GM19023 (cell line): Measurements from ENCODE around the gene VWDE.
"Not testable (repeated sequence)": the region's sequence is repeated elsewhere in the genome, so short reads cannot be mapped to it uniquely, and the experiment has no call there.

Source experiments
- ATAC-seq: cut with Tn5 transposase; IDR thresholded peaks from one replicate; pipeline ENCODE4 v1.9.1; 2021; ENCODE audit warnings: mild to moderate bottlenecking, moderate library complexity; ENCODE audit not compliant: unreplicated experiment

VWDE gene

DNA sequence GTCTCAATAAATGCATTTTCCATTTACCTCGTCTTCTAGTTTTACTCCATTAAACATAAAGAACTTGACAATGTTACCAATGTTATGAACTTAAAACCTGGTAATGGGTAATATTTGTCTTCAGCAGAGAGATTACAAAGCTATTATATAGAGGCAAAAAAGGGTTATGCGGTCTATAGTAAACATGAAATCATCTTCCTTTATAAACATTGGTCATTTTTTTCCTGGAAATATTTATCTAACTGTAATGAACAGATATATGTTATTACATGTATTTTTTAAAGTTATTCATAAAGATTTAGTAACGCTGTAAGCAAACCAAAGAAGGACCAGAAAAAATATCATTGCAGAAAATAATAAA, 1.3 kb downstream of the VWDE start:
- no peak for ATAC-seq

GRCh38 chr7:12401538-12402364, 1.9 kb downstream of the VWDE start:
- no peak for ATAC-seq

DNA sequence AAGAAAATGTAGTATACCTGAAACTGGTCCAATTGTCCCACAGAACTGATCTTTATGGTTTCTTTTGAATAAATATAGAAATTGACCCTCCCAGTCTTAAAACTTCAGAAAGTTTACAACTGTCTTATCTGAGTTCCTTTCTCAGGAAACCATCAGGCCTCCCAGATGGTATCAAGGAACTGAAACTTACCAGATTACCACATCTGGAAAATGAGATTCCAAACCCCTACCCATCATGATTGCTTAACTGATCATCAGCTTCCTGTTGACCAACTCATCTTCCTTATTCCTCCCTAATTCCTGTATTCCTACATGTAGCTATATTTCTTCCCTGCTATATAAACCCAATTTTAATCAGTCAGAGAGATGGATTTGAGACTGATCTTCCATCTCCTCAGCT, 5.5 kb downstream of the VWDE start:
- no peak for ATAC-seq

DNA sequence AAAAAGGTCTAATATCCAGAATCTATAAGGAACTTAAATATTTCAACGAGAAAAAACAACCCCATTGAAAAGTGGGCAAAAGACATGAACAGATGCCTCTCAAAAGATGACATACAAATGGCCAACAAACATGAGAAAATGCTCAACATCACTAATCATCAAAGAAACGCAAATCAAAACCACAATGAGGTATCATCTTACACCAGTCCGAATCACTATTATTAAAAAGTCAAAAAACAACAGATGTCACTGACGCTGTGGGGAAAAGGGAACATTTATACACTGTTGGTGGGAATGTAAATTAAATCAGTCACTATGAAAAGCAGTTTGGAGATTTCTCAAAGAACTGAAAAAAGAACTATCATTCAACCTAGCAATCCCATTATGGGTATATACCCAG, 6.0 kb downstream of the VWDE start:
- no peak for ATAC-seq

- not testable (repeated sequence) for ATAC-seq
These were observed 7.0 kb downstream of the VWDE start for GRCh38 chr7:12396670-12397069.

DNA sequence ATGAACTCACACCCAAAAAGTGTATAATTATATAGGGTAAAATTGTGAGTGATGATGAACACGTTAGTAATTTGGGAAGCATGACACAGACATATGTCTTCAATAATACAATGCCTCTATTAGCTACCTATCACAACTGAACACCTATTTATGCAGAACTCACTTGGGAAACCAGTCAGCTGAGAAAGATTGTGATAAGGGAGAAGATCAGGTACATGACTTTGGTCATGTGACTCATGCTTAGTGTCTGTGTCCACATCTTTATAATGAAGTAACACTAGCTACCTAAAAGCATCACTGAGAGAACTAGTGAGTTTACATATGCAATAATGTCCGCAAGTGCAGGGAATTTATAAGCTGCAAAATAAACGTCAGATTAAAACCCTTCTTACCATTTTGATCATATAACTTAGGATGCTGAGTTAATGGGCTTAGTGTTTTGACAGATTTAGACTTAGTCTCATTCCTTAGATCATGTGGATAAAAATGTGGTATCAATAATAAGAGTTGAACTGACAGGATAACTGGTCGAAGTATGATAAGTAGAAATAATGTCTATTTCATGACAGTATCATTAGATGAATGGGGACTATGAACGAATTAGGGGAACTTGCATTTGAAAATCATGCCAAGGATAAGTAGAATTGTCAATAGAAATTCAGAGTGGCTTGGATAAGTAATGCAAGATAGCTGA, 11.6 kb downstream of the VWDE start:
- ATAC-seq, result no peak

GRCh38 chr7:12389089-12389700, 14.5 kb downstream of the VWDE start:
- peak; percentile 97 for ATAC-seq

DNA sequence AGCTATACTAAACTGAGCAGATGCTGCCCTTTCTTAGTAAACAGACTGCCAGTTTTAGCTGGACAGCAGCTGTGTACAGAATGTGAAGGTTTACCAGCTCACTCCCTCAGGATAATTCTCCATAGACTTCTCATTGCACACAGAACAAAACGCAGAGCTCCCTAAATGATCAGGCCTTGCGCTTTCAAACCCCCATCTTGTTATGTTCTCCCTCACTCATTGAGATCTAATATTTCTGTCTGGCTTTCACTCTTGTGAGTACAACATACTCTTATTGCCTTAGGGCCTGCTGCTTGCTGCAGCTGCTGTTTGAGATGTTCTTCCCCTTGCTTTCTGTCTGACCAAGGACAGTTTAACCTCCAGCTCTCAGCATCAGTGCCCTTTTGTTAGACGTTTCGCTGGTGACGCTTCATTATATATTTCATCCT, 17.3 kb downstream of the VWDE start:
- no peak for ATAC-seq

DNA sequence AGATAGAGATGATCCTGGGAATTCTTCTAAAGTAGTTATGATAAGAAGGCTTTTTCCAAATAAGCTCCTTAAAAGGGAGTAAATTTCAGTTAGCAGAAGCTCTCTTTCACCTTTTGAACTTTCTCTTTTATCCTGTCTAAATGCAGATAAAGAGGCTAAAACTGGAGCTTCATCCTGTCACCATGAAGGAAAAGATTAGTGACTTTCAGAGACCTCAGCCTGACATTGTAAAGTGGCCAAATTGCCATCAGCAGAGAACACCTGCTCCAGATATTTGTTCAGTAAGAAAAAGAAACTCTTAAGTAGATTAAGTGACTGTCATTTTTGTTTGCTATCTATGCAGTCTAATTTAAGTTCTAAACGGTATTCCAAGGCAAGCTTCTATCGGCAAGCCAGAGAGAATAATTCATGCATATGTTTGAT, 18.3 kb downstream of the VWDE start:
- ATAC-seq, result no peak

- ATAC-seq, result no peak
These were observed 20.3 kb downstream of the VWDE start for GRCh38 chr7:12383377-12383776.

- no peak for ATAC-seq
These were observed 25.3 kb downstream of the VWDE start for GRCh38 chr7:12378389-12378788.

GRCh38 chr7:12377406-12377805, 26.3 kb downstream of the VWDE start:
- ATAC-seq, result no peak

DNA sequence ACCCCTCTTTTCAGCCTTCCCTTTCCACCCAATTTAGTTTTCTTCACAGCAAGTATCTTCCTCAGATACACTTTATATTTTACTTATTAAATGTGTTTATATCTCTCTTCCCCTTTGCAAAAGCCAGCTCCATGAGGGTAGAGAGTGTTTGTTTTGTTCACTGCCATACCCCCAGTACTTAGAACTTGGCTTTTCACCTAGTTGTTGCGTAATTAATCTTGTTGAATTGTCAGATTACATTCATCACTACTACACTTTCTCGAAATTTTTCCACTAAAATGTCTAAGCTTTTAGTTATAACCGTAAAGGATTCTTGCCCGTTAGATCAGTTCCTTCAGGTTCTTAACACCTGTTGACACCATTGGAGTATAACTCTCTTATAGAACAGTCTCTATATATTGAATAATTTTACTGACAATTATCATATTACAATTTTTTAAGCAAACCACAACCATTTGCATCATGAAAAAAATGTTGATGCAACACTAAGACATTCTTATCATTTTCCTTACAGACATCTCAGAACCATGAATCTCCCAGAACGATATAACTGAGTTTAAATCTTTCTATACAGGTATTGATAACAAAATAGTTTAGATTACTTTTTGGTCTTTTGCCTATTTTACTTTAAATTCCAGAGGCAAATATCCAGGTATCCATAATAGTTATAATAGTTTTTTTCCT, 29.9 kb downstream of the VWDE start:
- no peak for ATAC-seq

GRCh38 chr7:12370249-12370648, 33.4 kb downstream of the VWDE start:
- no peak for ATAC-seq

GRCh38 chr7:12369756-12370155, 33.9 kb downstream of the VWDE start:
- no peak for ATAC-seq

- ATAC-seq, result no peak
These were observed 34.6 kb downstream of the VWDE start for GRCh38 chr7:12369072-12369471.

DNA sequence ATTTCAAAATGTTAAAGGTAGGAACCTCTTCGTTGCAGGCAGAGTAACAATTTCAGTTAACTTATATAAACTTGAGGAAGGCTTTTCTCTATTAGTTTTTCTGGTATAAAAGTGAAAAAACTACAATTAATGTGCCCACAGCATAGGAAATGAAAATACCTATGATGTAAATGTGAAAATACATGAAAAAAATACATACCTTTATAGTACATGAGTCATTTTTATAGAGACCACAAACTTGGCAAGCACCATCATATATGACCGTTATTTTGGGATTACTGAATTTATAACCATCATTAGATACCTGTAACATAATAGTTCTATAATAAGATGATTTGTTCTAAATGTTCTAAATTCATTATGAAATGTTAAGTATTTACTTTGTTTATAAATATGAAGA, 42.7 kb downstream of the VWDE start:
- no peak for ATAC-seq

- no peak for ATAC-seq
These were observed 45.0 kb downstream of the VWDE start for GRCh38 chr7:12358694-12359093.

DNA sequence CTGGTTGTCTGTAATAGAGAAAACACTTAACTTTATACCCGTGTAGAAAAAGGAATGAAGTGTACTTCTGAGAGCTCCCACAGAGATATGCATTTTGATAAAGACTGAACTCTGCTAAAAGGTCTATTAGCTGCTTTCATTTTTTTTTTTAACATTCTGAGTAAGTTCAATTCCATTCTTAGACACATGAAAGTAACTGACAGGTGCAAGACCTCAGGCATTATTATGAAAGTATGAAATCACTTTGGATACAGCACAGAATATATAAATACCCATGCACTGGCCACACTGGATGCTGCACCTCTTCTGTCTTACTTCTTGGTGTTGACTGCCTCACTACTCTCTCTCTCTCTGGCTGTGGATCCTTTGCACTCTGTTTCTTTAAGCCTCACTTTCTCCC, 46.2 kb downstream of the VWDE start:
- peak; percentile 64 for ATAC-seq

DNA sequence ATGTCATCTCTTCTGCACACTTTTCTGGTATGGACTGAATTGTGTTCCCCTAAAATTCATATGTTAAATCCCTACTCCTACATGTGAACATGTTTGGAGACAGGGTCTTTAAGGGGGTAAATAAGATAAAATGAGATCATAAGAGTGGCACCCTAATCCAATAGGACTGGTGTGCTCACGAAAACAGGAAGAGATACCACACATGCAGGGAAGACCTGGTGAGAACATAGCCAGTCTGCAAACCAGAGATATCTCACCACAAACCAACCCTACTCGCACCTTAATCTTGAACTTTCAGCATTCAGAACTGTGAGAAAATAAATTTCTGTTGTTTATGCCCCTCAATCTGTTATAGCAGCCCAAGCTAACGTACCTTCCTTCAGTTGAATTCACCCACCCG, 51.8 kb downstream of the VWDE start:
- ATAC-seq, result no peak

GRCh38 chr7:12350971-12351370, 52.7 kb downstream of the VWDE start:
- ATAC-seq, result no peak
